Stimulated activated CD4-positive, alpha-beta T cell treated with anti-CD3 and anti-CD28 coated beads, TNF-alpha, amount 100 ng/mL, for 4 hours (primary cell): ENCODE results near the gene ZNF302.
"Not testable (repeated sequence)": the region's sequence is repeated elsewhere in the genome, so short reads cannot be mapped to it uniquely, and the experiment has no call there.

ENCODE experiments used
- DNase-seq, 3 experiments: peaks; one replicate each; pipeline ENCODE4 v3.0.0-alpha.2; 2020; ENCODE audit warnings: low read depth in 3 of 3

ZNF302 gene

DNA sequence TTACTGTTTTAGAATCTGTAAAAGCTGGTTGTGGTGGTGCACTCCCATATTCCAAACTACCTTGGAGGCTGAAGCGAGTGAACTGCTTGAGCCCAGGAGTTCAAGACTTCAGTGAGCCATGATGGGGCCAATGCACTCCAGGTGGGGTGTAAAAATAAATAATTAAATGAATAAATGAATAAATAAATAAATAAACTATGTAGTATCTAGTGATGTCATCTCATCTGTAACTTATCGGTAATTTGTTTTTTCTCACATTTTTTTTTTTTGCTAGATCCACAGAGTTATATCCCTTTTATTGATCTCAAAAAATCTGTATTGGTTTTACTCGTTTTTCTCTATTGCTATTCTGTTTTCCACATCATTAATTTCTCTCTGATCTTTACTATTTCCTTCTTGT lies 5.5 kb upstream of the ZNF302 start:
- DNase-seq = no peak

- DNase-seq = no peak
These were observed 3.9 kb upstream of the ZNF302 start for GRCh38 chr19:34673590-34673989.

GRCh38 chr19:34675250-34675649 lies 2.2 kb upstream of the ZNF302 start:
- no peak for DNase-seq

- no peak for DNase-seq
These were observed 1.6 kb upstream of the ZNF302 start for GRCh38 chr19:34675919-34676318.

- peak in 1 of 3 experiments; percentile 41 for DNase-seq
These were observed 637 bp upstream of the ZNF302 start, which contains the start of gene SCGB2B2 for GRCh38 chr19:34676697-34677385. SCGB2B2 (minus strand) TSS chr19:34677159; CDS start chr19:34594563, 82,596 bp downstream.

DNA sequence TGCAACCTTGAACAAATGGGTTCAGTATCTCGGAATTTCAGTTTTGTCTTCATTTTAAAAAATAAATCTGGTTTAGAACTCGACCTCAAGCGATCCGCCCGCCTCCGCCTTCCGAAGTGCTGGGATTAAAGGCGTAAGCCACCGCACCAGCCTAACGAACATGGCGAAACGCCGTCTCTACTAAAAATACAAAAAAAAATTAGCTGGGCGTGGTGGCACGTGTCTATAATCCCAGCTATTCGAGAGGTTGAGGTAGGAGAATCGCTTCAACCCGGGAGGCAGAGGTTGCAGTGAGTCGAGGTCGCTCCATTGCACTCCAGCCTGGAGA lies 571 bp downstream of the ZNF302 start:
- DNase-seq = peak in 1 of 3 experiments; percentile 11

DNA sequence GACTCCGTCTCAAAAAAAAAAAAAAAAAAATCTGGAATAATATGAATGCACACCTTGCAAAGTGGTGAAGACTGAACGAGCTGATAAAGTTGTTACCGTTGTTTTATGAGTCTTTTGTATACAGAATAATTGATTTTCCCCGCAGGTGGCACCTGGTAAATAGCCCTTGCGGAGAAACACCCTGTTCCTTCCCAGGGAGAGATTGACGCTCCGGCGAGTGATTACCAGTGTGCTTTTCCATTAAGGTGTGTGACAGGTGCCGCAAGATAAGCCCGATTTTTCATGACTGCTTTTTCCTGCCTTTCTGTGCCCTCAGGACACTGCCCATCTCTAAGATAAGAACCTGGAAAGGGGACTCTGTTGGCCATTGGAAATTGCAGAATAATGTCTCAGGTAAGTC lies 943 bp downstream of the ZNF302 start:
- DNase-seq = no peak

DNA sequence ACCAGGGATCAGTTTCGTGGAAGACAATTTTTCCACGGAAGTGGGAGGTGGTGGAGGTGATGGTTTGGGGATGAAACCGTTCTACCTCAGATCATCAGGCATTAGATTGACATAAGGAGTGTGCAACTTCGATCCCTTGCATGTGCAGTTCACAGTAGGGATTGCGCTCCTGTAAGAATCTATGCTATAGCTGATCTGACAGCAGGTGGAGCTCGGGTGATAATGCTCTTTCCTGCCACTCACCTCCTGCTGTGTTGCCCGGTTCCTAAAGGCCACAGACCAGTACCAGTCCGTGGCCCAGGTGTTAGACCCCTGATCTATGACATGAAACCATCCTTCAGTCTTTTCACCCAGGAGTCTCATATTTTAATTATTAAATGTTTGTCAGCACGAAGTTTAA lies 4.0 kb downstream of the ZNF302 start:
- no peak for DNase-seq

- DNase-seq = not testable (repeated sequence)
These were observed 7.8 kb downstream of the ZNF302 start for GRCh38 chr19:34685266-34685665.

- no peak for DNase-seq
These were observed 9.0 kb downstream of the ZNF302 start for GRCh38 chr19:34686455-34686854.

DNA sequence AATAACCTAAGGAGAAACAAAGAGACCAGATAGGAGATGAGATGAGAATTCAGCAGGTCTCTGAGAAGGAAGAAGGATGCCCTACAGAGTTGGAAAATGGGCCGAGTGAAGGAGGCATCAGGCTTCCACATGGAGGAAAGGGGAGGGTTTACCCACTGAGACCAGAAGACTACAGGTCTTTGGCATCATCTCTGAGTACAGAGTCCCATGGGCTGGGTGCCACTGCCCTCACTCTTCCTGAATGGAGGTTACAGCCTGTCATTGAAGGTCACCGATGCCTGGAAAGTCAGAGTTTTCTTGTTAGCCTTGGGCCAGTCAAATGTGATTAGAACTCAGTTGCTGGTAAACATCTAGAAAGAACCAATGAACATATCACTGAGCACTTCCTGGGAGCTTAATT lies 9.9 kb downstream of the ZNF302 start:
- DNase-seq = no peak

DNA sequence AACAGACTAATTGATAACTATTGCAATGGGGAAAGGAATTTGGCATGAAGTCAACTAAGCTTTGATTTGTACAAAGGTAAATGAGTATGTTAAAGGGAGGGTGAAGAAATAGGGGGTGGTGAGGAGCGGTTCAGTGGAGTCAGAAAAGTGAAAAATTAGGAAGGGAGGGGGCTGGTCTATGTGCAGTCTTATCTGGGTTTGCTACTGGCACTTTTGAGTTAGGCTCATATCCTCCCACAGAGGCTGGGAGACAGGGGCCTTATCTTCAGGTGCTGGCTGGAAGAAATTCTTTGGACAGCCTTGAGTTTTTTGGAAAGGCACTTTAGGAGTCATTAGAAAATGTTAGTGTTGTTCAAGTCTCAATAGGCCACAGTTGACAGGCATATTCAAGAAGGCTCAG lies 11.1 kb downstream of the ZNF302 start:
- no peak for DNase-seq

DNA sequence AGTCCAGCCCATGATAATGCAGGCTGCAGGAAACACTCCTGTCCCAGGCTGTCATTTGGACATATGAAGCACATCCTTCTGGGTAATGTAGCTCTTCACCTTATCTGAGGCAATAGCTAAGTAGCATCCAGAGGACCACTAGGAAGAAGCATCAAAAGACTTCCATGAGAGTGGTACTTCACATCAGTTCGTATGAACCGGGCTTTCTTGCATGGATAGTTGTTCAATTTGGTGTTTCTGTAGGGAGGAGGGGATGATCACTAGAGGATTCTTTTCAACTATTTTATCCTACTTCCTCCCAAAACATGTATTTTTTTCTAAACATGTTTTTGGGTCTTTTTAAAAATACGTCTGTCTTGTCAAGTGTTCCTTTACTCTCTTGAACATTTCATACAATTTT lies 12.9 kb downstream of the ZNF302 start:
- DNase-seq = no peak

DNA sequence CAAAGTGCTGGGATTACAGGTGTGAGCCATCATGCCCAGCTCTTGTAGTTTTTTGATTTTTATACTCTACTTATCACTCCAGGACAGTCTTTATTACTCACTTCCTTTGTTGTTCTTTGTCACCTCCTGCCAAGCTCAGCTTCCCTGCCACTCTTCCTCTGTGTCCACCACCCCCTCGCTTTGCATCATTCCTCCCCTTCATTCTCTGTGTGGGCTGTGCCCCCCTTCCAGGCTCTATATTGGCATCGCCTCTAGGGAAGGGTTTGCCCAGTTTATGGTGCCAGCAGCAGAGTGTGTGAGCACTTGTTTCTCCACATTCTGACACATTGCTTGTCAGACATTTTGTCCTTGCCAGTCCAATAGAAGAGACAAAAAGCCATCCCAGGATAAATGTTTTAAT lies 15.1 kb downstream of the ZNF302 start:
- DNase-seq = no peak

GRCh38 chr19:34707661-34708060 lies 30.2 kb downstream of the ZNF302 start:
- DNase-seq = no peak

DNA sequence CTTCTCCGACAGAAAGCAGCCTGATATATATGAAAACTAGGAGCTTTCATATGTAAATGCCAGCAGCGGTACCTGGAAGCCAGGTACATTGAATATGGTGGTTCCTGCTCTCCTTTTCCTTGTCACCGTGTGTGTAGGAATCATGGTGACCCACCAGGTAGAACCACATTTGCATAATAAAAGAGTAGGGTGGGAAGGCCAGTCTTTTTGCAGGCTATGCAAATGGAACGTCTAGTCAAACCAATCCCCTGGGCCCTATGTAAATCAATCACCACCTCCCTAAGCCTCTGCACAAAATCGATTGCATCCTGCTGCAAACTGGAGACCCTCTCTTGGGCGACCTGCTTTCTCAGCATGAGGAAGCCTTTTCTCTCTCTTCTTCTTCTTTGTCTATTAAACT lies 34.4 kb downstream of the ZNF302 start:
- DNase-seq = no peak

- peak in 2 of 3 experiments; percentile 15 to 43 for DNase-seq
These were observed 35.1 kb downstream of the ZNF302 start for GRCh38 chr19:34712395-34713261.

- DNase-seq = no peak
These were observed 35.8 kb downstream of the ZNF302 start for GRCh38 chr19:34713262-34713637.

DNA sequence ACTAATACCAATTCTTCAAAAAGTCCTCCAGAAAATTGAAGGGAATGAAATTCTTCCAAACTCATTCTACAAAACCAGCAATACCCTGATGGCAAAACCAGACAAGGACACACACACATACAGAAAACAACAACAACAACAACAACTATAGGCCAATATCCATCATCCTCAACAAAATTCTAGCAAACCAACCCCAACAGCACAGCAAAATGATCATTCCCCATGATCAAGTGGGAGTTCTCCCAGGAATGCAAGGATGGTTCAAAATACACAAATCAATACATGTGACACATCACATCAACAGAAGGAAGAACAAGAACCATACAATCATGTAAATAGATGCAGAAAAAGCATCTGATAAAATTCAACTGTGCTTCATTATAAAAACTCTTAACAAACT lies 37.9 kb downstream of the ZNF302 start:
- no peak for DNase-seq

- DNase-seq = no peak
These were observed 44.9 kb downstream of the ZNF302 start for GRCh38 chr19:34722353-34722752.

DNA sequence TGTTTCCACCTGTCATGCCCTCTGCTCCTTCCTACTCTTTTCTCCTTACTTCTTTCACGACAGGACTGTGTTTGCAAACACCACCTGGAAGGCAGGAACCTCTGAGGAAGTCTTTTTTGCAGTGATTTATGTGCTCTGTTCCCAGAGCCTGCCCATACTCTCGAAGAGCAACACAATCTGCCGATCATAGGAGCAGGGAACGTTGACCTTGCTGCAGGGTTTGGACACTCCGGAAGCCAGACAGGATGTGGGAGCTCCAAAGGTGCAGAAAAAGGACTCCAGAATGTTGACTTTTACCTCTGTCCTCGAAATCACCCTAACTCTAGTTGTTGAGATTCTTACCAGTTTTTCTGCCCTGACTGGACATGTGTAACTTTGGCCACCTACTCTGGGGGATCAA lies 47.9 kb downstream of the ZNF302 start:
- DNase-seq = no peak

DNA sequence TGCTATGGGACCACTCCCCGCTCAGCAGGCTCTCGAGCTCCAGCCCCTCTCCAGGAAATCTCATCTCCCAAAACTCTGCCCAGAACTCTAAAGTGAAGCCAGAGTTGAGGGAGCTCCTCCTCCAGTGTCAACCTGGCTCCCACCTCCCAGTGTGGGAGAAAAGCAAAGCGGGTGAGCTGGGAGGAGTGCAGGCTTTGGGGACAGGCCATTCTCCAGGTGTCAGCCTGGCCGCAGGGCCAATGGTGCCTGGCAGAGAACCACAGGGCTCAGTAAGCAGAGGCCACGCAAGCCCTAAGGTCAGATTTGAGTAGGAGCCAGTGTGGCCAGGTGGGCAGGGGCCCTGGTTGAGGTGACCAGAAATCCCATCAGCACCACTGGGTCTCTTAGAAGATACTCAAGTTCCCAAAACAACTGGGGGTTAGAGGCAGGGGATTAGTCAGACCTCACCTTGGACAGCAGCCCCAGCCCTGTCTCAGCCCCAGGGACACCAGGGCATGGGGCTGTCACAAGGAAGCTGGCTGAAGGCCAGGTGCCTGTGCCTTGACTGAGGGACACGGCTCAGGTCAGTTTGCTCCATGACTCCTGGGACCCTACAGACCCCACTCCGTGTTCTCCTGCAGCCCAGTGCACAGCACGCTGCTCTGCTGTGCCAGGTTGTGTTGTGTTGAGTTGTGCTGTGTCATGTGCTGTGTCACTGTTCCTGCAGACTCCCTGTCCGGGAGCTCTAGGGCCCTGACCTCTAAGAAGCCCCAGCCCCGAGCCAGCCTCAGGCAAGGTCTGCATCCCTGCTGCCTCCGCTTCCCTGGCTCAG lies 53.7 kb downstream of the ZNF302 start:
- DNase-seq = no peak
